Astrocyte of the spinal cord (primary cell): Measurements from ENCODE around the gene MYB.
A peak's percentile ranks its signal among the peaks of the same experiment; 100 is the strongest.
"Not testable (repeated sequence)": the region's sequence is repeated elsewhere in the genome, so short reads cannot be mapped to it uniquely, and the experiment has no call there.

Experiments
- DNase-seq: peaks from one replicate; pipeline ENCODE4 v3.0.0; 2011; ENCODE audit warnings: low read depth, low spot score
- H3K4me3 ChIP-seq: 2 replicates; pipeline ENCODE4 v1.5.1; 2011; ENCODE audit warnings: low read depth, mild to moderate bottlenecking, low read length, moderate library complexity
- in situ Hi-C: cut with HindIII; loops from 2 replicates; pipeline ENCODE4 v1.10.0; 2017; ENCODE audit warnings: low sequenced_read_pairs
- TF ChIP-seq, protein P1 (sequence below): IDR thresholded peaks from 2 replicates; pipeline ENCODE4 v1.5.1; 2012; ENCODE audit warnings: low read depth, mild to moderate bottlenecking, low read length, inconsistent platforms

Gene MYB

DNA sequence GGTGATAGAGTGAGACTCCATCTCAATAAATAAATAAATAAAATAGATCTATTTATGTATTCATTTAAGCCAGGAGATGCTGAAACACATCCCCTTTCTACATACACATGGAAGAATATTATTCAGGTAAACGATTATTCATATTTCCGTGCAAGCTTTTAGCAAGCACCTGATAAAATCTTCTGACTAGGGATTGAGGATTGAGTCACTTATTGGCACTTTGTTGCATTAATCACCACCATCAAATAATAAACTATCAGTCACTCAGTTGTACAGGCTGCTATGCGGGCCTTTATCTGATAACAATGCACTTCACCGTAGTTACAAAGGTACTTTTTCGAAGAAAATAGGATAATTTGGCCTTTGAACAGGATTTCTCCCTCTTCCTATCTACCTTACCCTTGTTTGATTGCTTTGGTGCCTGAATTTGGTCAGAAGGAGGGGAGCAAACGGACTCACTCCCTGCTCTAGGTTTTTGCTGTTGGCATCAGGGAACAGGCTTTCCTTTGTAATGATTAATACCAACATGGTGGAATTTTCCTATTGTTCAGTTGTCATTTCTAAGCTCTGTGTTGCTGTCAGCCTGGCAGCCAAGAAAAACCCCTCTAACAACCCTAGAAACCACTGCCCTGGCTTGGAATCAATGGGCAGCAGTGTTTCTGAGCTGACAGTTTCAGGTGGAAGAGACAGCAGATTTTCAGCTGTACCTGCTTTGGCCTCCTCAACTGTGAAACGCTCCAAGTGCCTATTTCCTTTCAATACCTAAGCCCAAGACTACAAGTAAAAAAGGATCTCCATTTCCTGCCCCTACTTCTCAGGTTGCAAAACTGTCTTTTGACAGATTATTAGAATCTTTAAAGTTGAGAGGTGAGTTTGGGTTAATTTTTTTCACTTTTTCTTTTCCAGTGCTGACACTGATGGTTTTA is 63.0 kb downstream of the MYB start:
- TF ChIP-seq, protein P1, sequence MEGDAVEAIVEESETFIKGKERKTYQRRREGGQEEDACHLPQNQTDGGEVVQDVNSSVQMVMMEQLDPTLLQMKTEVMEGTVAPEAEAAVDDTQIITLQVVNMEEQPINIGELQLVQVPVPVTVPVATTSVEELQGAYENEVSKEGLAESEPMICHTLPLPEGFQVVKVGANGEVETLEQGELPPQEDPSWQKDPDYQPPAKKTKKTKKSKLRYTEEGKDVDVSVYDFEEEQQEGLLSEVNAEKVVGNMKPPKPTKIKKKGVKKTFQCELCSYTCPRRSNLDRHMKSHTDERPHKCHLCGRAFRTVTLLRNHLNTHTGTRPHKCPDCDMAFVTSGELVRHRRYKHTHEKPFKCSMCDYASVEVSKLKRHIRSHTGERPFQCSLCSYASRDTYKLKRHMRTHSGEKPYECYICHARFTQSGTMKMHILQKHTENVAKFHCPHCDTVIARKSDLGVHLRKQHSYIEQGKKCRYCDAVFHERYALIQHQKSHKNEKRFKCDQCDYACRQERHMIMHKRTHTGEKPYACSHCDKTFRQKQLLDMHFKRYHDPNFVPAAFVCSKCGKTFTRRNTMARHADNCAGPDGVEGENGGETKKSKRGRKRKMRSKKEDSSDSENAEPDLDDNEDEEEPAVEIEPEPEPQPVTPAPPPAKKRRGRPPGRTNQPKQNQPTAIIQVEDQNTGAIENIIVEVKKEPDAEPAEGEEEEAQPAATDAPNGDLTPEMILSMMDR, result no peak
- H3K4me3 ChIP-seq, result no peak overlapping the region
- no peak for DNase-seq
- in situ Hi-C loops, result no loop called here

DNA sequence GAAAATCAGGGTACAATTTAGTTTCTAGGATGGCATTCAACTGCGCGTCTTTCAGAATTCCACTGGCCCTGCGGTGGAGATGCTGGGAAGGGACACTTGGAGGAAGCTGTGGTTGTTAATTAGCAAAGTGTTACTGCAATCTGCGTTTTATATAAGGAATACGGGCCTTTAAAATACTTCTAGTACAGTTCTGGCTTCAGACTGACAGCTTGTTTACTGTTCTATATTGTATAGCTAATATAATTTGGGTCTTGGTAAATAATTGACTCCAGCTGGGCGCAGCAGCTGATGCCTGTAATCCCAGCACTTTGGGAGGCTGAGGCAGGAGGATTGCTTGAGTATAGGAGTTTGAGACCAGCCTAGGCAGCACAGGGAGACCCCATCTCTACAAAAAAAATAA is 63.7 kb downstream of the MYB start:
- DNase-seq, result no peak
- TF ChIP-seq, protein P1, result no peak
- in situ Hi-C loops, result no loop called here
- no peak overlapping the region for H3K4me3 ChIP-seq

GRCh38 chr6:135246412-135247012 is 65.4 kb downstream of the MYB start:
- DNase-seq, H3K4me3 ChIP-seq, in situ Hi-C loops: not testable (repeated sequence)

GRCh38 chr6:135250234-135250633 is 69.1 kb downstream of the MYB start:
- TF ChIP-seq, protein P1, result no peak
- in situ Hi-C loops, result no loop called here
- H3K4me3 ChIP-seq, result no peak overlapping the region
- no peak for DNase-seq

- DNase-seq, result no peak
- in situ Hi-C loops, result no loop called here
- H3K4me3 ChIP-seq, result no peak overlapping the region
- TF ChIP-seq, protein P1, result no peak
Measured at GRCh38 chr6:135250751-135251497, 69.8 kb downstream of the MYB start.

DNA sequence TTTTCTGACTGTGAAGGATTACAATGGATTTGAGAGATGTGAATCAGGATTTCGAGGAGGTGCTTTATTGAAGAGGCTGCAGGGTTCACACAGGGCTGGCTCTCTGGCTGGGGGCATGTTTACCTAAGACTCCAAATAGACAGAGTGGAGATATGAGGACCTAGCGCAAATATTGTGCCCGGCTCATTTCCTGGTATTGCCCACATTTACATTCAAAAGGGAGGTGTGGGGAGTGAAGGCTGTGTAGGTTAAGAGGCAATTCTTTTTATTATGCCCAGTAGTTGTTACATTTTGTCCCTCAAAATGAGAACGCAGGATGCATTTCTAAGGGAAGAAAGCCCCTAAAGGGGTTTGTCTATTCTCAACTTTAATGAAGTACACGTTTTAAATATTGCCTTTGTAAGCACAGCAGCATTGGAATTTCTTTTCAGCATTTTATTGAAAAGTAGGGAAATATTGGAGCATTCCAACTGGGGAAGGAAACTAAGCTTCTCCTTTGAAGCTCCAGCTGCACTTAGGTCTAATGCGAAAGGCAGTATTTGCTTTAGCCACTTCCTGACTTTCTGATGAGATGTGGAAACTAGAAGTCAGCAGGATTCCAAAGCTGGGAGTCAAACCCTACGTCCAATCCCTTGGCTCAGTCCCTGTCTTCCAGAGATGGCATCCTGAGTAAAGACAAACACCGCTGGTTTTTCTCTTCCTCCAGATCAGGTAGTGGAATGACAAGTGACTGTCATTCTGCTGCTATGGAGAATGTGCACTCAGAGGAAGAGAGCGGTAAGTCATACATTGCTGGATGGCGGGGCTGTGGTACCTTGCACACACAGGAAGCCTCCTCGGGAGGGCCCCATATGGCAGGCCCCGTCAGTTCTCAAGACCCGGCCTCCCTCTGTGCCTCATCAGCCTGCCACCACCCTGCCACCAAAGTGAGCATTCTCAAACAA is 70.7 kb downstream of the MYB start:
- in situ Hi-C loops, result no loop called here
- DNase-seq, result peak; percentile 38
- no peak overlapping the region for H3K4me3 ChIP-seq
- TF ChIP-seq, protein P1, result no peak
